DOHH2 (cell line): Measurements from ENCODE around the gene CD79B.
"Not testable (repeated sequence)": the region's sequence is repeated elsewhere in the genome, so short reads cannot be mapped to it uniquely, and the experiment has no call there.

ENCODE experiments used
- CTCF ChIP-seq: fragments of 200-600 bp; sonication (generic); IDR thresholded peaks from one replicate; pipeline ENCODE4 v1.5.1; 2014; ENCODE audit warnings: antibody characterized with exemption, mild to moderate bottlenecking, low read depth, low read length; ENCODE audit not compliant: poor library complexity, severe bottlenecking
- EZH2phosphoT487 ChIP-seq: fragments of 200-600 bp; sonication (generic); IDR thresholded peaks from 2 replicates; pipeline ENCODE4 v1.6.1; 2017; ENCODE audit warnings: borderline replicate concordance, mild to moderate bottlenecking, antibody characterized with exemption, low read length, moderate library complexity, mixed read lengths

GRCh38 chr17:63922402-63922801 is 9.7 kb downstream of the CD79B start:
- TF ChIP-seq CTCF, EZH2phosphoT487: not testable (repeated sequence)
